OCI-LY1 (cell line): ENCODE data around the gene MMP2.

Source experiments
- CTCF ChIP-seq: fragments of 200-600 bp; sonication (generic), shearing (Covaris generic); IDR thresholded peaks from 2 replicates; pipeline ENCODE4 v1.5.1; 2017; ENCODE audit warnings: mild to moderate bottlenecking, antibody characterized with exemption, low read length, moderate library complexity, mixed read lengths
- EZH2 ChIP-seq: fragments of 200-600 bp; sonication (generic), shearing (Covaris generic); IDR thresholded peaks from 2 replicates; pipeline ENCODE4 v1.8.0; 2017; ENCODE audit warnings: borderline replicate concordance, mixed run types, mild to moderate bottlenecking, antibody characterized with exemption, low read length, moderate library complexity, mixed read lengths

- TF ChIP-seq CTCF: no peak
- TF ChIP-seq EZH2: no peak
Observed at GRCh38 chr16:55464375-55464774, 14.6 kb upstream of the MMP2 start.
